GOT3 (cell line): ENCODE results near the gene MYLK4.
A peak's percentile ranks its signal among the peaks of the same experiment; 100 is the strongest.

Experiments used
- DNase-seq: peaks from one replicate; lab custom pipeline; 2025; ENCODE audit warnings: mixed read lengths; lab: John Stamatoyannopoulos, UW

Gene MYLK4

GRCh38 chr6:2658788-2659187, 91.9 kb downstream of the MYLK4 start:
- DNase-seq, result no peak

- DNase-seq, result no peak
Measured at GRCh38 chr6:2656460-2657079, 94.2 kb downstream of the MYLK4 start.

- no peak for DNase-seq
Measured at GRCh38 chr6:2655844-2656433, 94.8 kb downstream of the MYLK4 start.

GRCh38 chr6:2653369-2654032, 97.2 kb downstream of the MYLK4 start:
- DNase-seq, result no peak

GRCh38 chr6:2652611-2653010, 98.1 kb downstream of the MYLK4 start:
- DNase-seq, result no peak

GRCh38 chr6:2651961-2652360, 98.8 kb downstream of the MYLK4 start:
- DNase-seq, result no peak

- DNase-seq, result no peak
Measured at GRCh38 chr6:2651536-2651935, 99.2 kb downstream of the MYLK4 start.

- no peak for DNase-seq
Measured at GRCh38 chr6:2646346-2646745, 104.4 kb downstream of the MYLK4 start.

- DNase-seq, result no peak
Measured at GRCh38 chr6:2643935-2644539, 106.7 kb downstream of the MYLK4 start.

GRCh38 chr6:2643130-2643529, 107.6 kb downstream of the MYLK4 start:
- no peak for DNase-seq

GRCh38 chr6:2641044-2641725, 109.5 kb downstream of the MYLK4 start:
- no peak for DNase-seq

- DNase-seq, result no peak
Measured at GRCh38 chr6:2640551-2640950, 110.2 kb downstream of the MYLK4 start.

- no peak for DNase-seq
Measured at GRCh38 chr6:2639896-2640295, 110.8 kb downstream of the MYLK4 start.

GRCh38 chr6:2639167-2639566, 111.6 kb downstream of the MYLK4 start:
- DNase-seq, result no peak

- no peak for DNase-seq
Measured at GRCh38 chr6:2636672-2637071, 114.0 kb downstream of the MYLK4 start.

- DNase-seq, result no peak
Measured at GRCh38 chr6:2635911-2636310, 114.8 kb downstream of the MYLK4 start.

GRCh38 chr6:2634139-2634964, 116.4 kb downstream of the MYLK4 start:
- peak; percentile 59 for DNase-seq

GRCh38 chr6:2633736-2634135, 117.0 kb downstream of the MYLK4 start:
- no peak for DNase-seq

GRCh38 chr6:2632976-2633584, 117.6 kb downstream of the MYLK4 start:
- no peak for DNase-seq

GRCh38 chr6:2632368-2632767, 118.4 kb downstream of the MYLK4 start:
- DNase-seq, result no peak

- no peak for DNase-seq
Measured at GRCh38 chr6:2630891-2631571, 119.7 kb downstream of the MYLK4 start.
